ENCODE measurements around the gene IGSF3.

Gene IGSF3

DNA sequence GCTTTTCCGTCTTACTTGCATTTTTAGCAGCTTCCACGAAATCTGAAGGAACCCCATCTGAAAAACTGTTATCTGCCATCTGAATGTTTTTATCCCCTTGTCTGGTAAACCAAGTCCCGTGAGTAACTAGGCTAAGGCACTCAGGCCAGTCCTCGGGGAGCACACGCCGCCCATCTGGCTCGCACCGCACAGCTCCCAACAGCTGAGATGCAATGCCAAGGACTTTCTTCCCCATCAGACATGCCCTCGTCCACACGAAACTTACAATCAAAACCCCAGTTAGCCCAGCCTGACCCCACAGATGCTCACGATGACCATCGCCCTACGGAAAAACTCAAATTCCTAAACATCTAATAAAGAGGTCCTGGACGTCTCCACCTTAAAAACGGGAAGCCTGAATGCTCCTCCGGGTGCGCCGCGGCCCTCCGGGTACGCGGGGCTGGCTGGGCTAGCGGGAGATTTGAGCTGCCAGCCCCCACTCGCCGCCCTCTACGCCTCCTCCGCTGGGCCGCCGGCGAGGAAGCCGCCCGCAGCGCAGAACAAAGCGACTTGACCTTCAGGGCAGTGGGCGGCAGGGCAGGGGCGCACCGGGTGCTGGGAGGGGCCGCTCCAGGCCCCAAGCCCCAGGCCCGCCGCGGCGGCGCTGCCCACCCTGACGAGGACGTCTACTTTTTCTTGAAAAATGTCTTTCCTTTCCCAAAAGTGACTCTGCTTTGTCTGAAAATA lies 133.4 kb downstream of the IGSF3 start:
- no peak for TF ChIP-seq CTCF (IDR thresholded peaks at IDR 0.05; ENCODE audit: low read depth, low read length)
- no peak for DNase-seq
- Histone ChIP-seq H3K4me1 (peaks cover 7% of the 10 kb centered on the region; the same call in 1 of the 2 replicates), H3K27me3 (no peaks in the 10 kb centered on the region), H3K9me3 (no peaks in the 10 kb centered on the region), H3K36me3 (no peaks in the 10 kb centered on the region), H3K4me3 (ENCODE audit: low read depth, low read length) (no peak overlapping the region)

DNA sequence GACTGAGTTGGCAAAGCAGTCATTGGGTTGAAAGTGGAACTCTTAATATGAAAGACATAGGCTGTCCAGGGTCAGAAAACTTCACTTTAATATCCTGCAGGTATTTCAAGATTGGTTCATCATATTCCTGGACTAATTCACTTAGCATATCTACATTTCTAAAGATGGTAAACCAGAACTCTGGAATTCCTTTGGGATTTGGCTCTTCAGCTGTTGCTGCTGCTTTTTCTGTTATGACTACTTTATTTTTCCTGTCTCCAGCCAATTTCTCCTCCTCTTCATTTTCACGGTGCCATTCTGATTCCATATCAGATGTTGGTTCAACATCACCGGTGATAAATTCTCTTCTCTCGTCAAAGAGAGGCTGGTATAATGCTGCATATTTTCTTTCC lies 134.1 kb downstream of the IGSF3 start:
- no peak for TF ChIP-seq CTCF (IDR thresholded peaks at IDR 0.05; ENCODE audit: low read depth, low read length)
- H3K4me3 ChIP-seq (ENCODE audit: low read depth, low read length) = no peak overlapping the region
- no peaks in the 10 kb centered on the region for H3K27me3 ChIP-seq
- no peaks in the 10 kb centered on the region for H3K9me3 ChIP-seq
- H3K4me1 ChIP-seq = no peaks in the 10 kb centered on the region
- no peaks in the 10 kb centered on the region for H3K36me3 ChIP-seq
- DNase-seq = no peak

DNA sequence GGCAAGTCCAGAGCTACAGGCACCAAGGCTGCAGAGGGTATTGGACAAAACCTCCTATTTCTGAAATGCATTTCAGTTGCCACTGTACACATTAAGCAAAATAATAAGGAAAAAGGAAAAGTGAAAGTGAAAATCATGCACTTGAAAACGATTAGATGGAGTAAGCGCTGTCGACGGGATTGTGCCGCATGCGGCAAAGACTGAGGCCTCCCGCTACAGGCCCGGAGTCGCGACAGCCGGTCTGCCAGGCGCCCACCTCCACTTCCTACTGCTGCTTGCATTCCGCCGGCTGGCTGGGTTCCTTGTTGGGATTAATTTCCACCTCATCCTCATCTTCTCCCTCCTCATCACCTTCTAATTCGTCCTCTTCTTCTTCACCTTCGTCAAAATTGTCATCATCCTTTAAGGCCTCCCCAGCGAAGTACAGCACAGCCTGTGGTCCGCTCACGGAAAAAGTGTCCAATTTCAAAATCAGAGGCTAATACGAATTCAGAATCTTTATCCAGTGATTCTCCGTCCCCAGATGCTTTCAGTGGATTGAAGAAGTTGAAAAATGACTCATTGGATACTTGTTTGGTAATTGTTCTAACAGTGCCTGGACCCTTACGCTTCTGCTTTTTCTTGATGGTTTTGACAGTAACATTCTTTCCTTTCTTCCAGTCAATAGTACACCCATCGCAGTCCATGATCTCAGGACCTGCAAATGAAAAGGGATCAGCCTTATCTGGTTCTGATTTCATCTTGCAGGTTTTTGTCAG lies 134.7 kb downstream of the IGSF3 start:
- H3K4me1 ChIP-seq = no peaks in the 10 kb centered on the region
- H3K36me3 ChIP-seq = no peaks in the 10 kb centered on the region
- no peaks in the 10 kb centered on the region for H3K9me3 ChIP-seq
- TF ChIP-seq CTCF (IDR thresholded peaks at IDR 0.05; ENCODE audit: low read depth, low read length) = no peak
- no peaks in the 10 kb centered on the region for H3K27me3 ChIP-seq
- no peak for DNase-seq
- no peak overlapping the region for H3K4me3 ChIP-seq (ENCODE audit: low read depth, low read length)

DNA sequence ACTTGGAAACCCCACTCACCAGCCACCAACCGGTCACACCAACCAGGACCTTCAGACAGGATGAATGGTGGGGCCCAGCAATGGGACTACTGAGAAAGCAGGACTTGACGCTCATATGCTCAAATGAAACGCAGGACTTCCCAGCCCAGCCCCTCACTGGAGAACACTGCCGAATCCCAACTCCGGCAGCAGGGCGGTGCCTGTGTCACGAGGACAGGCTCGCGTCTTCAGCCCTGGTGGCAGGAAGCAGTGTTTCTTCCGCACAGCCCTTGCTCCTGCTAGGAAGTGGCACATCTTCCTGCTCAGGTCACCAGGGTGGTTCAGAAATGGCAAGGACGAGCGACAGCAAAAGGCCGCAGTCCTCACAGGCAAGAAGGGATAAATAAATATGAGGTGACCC lies 135.6 kb downstream of the IGSF3 start:
- no peak overlapping the region for H3K4me3 ChIP-seq (ENCODE audit: low read depth, low read length)
- DNase-seq = no peak
- no peak for TF ChIP-seq CTCF (IDR thresholded peaks at IDR 0.05; ENCODE audit: low read depth, low read length)
- H3K4me1 ChIP-seq = no peaks in the 10 kb centered on the region
- no peaks in the 10 kb centered on the region for H3K9me3 ChIP-seq
- H3K36me3 ChIP-seq = no peaks in the 10 kb centered on the region
- H3K27me3 ChIP-seq = no peaks in the 10 kb centered on the region

GRCh38 chr1:116529681-116530080 lies 137.9 kb downstream of the IGSF3 start:
- DNase-seq = no peak
- Histone ChIP-seq H3K4me3 (ENCODE audit: low read depth, low read length) (no peak overlapping the region), H3K36me3 (no peaks in the 10 kb centered on the region), H3K27me3 (no peaks in the 10 kb centered on the region), H3K9me3 (no peaks in the 10 kb centered on the region), H3K4me1 (no peaks in the 10 kb centered on the region)
- TF ChIP-seq CTCF (IDR thresholded peaks at IDR 0.05; ENCODE audit: low read depth, low read length) = no peak

- no peaks in the 10 kb centered on the region for H3K27me3 ChIP-seq
- no peak for DNase-seq
- no peak for TF ChIP-seq CTCF (IDR thresholded peaks at IDR 0.05; ENCODE audit: low read depth, low read length)
- no peaks in the 10 kb centered on the region for H3K9me3 ChIP-seq
- no peak overlapping the region for H3K4me3 ChIP-seq (ENCODE audit: low read depth, low read length)
- no peaks in the 10 kb centered on the region for H3K36me3 ChIP-seq
- no peaks in the 10 kb centered on the region for H3K4me1 ChIP-seq
Observed at GRCh38 chr1:116529199-116529631, 138.3 kb downstream of the IGSF3 start.
